IMR-90 (cell line): ENCODE data around the gene ANO1.

Source experiments
- CTCF ChIP-seq: conservative IDR thresholded peaks from 2 replicates; pipeline ENCODE4 v1.5.1; 2012; ENCODE audit warnings: mild to moderate bottlenecking, low read depth, low read length, improper control_type of control experiment
- MXI1 ChIP-seq: IDR thresholded peaks from 2 replicates; pipeline ENCODE4 v1.6.1; 2012; ENCODE audit warnings: low read depth, mild to moderate bottlenecking, low read length, moderate library complexity, borderline replicate concordance
- POLR2A ChIP-seq: IDR thresholded peaks from 2 replicates; pipeline ENCODE4 v1.6.1; 2012; ENCODE audit warnings: mild to moderate bottlenecking, low read depth, low read length
- RAD21 ChIP-seq: IDR thresholded peaks from 2 replicates; pipeline ENCODE4 v1.6.1; 2012; ENCODE audit warnings: low read length, improper control_type of control experiment
- SMC3 ChIP-seq: fragments of 150-350 bp; IDR thresholded peaks from 2 replicates; pipeline ENCODE4 v1.6.1; 2016; ENCODE audit warnings: low read depth, mild to moderate bottlenecking, antibody characterized with exemption, low read length, moderate library complexity

GRCh38 chr11:70109006-70109405, 30.9 kb downstream of the ANO1 start:
- no peak for TF ChIP-seq POLR2A
- no peak for TF ChIP-seq SMC3
- no peak for TF ChIP-seq CTCF
- TF ChIP-seq RAD21: no peak
- no peak for TF ChIP-seq MXI1
